Activated T-cell treated with anti-CD3 and anti-CD28 coated beads, Interleukin-2, amount 50 U/mL, for 72 hours (primary cell): ENCODE data around the gene SLC26A11. TPM values are rescaled to one million over a fixed set of nuclear protein-coding genes. Genes with fewer than 3 reads are reported as not detected.
A peak's percentile ranks its signal among the peaks of the same experiment; 100 is the strongest.

Experiments
- ATAC-seq, 2 donors: fragments of 150-1000 bp; cut with Tn5 transposase; replicated peaks in 1 of 2; 2 replicates each; pipeline ENCODE4 v1.10.0; 2021; ENCODE audit warnings: moderate library complexity in 2 of 2, mild to moderate bottlenecking in 1 of 2
- DNase-seq, 2 donors: peaks; one replicate each; pipeline ENCODE4 v3.0.0; 2021 to 2022; ENCODE audit warnings: mixed read lengths in 1 of 2
- H3K27ac Mint-ChIP-seq: one replicate; pipeline ENCODE4 v1.8.0; 2022; ENCODE audit warnings: mild to moderate bottlenecking, moderate library complexity, mixed read lengths
- H3K27me3 Mint-ChIP-seq: one replicate; pipeline ENCODE4 v1.8.0; 2022; ENCODE audit warnings: low read depth, mixed read lengths
- H3K36me3 Mint-ChIP-seq, 2 donors: one replicate each; pipeline ENCODE4 v1.8.0; 2022; ENCODE audit warnings: mixed read lengths in 2 of 2, mild to moderate bottlenecking in 1 of 2; ENCODE audit not compliant: insufficient read depth in 2 of 2
- H3K4me1 Mint-ChIP-seq: one replicate; pipeline ENCODE4 v1.8.0; 2022; ENCODE audit warnings: low read depth, mixed read lengths
- H3K4me3 Mint-ChIP-seq, 2 donors: one replicate each; pipeline ENCODE4 v1.8.0; 2022; ENCODE audit warnings: mild to moderate bottlenecking in 2 of 2, mixed read lengths in 2 of 2, moderate library complexity in 2 of 2
- H3K9me3 Mint-ChIP-seq, 2 donors: one replicate each; pipeline ENCODE4 v1.8.0; 2022; ENCODE audit warnings: mixed read lengths in 2 of 2
- total RNA-seq, 2 donors: library from RNA; stranded (reverse); gene quantifications; one replicate each; pipeline ENCODE4 v1.2.3, GENCODE V29; 2022

Gene SLC26A11
- total RNA-seq, 2 donors from 2014 or later: 25.9 to 28.8 TPM

GRCh38 chr17:80245566-80246265, 25.5 kb downstream of the SLC26A11 start:
- ATAC-seq (no peak), DNase-seq (no peak)
- Mint-ChIP-seq H3K27me3 (no peaks in the 10 kb centered on the region), H3K27ac (no peak overlapping the region), H3K9me3 (no peaks in the 10 kb centered on the region), H3K4me3 (no peak overlapping the region), H3K36me3 (peaks cover 0 to 1% of the 10 kb centered on the region in 2 donors), H3K4me1 (no peaks in the 10 kb centered on the region)

- DNase-seq (no peak), ATAC-seq (no peak)
- no peaks in the 10 kb centered on the region for H3K4me1 Mint-ChIP-seq
- no peak overlapping the region for H3K4me3 Mint-ChIP-seq
- no peaks in the 10 kb centered on the region for H3K27me3 Mint-ChIP-seq
- H3K36me3 Mint-ChIP-seq: peaks cover 0 to 1% of the 10 kb centered on the region in 2 donors
- no peaks in the 10 kb centered on the region for H3K9me3 Mint-ChIP-seq
- H3K27ac Mint-ChIP-seq: no peak overlapping the region
Measured at GRCh38 chr17:80246266-80246681, 26.0 kb downstream of the SLC26A11 start.

- Mint-ChIP-seq H3K27me3 (no peaks in the 10 kb centered on the region), H3K9me3 (no peaks in the 10 kb centered on the region), H3K27ac (no peak overlapping the region), H3K4me1 (no peaks in the 10 kb centered on the region), H3K36me3 (peaks cover 0 to 1% of the 10 kb centered on the region in 2 donors), H3K4me3 (no peak overlapping the region)
- DNase-seq: no peak
- ATAC-seq: no peak
Measured at GRCh38 chr17:80246726-80247125, 26.5 kb downstream of the SLC26A11 start.

GRCh38 chr17:80247561-80247960, 27.3 kb downstream of the SLC26A11 start:
- DNase-seq (no peak), ATAC-seq (no peak)
- Mint-ChIP-seq H3K36me3 (peaks cover 0 to 1% of the 10 kb centered on the region in 2 donors), H3K4me3 (no peak overlapping the region), H3K27ac (no peak overlapping the region), H3K4me1 (peaks cover 4% of the 10 kb centered on the region), H3K27me3 (no peaks in the 10 kb centered on the region), H3K9me3 (no peaks in the 10 kb centered on the region)

- no peak for DNase-seq
- Mint-ChIP-seq H3K27ac (no peak overlapping the region), H3K4me1 (peaks cover 11% of the 10 kb centered on the region), H3K27me3 (no peaks in the 10 kb centered on the region), H3K9me3 (no peaks in the 10 kb centered on the region), H3K36me3 (peaks cover 0 to 1% of the 10 kb centered on the region in 2 donors), H3K4me3 (no peak overlapping the region)
- no peak for ATAC-seq
Measured at GRCh38 chr17:80248001-80248893, 28.0 kb downstream of the SLC26A11 start.

GRCh38 chr17:80248894-80249710, 28.9 kb downstream of the SLC26A11 start:
- H3K27me3 Mint-ChIP-seq: no peaks in the 10 kb centered on the region
- H3K4me3 Mint-ChIP-seq: no peak overlapping the region
- no peak for DNase-seq
- peaks cover 1% of the 10 kb centered on the region in 2 donors for H3K36me3 Mint-ChIP-seq
- H3K4me1 Mint-ChIP-seq: peaks cover 19% of the 10 kb centered on the region
- no peak for ATAC-seq
- no peaks in the 10 kb centered on the region for H3K9me3 Mint-ChIP-seq
- no peak overlapping the region for H3K27ac Mint-ChIP-seq

DNA sequence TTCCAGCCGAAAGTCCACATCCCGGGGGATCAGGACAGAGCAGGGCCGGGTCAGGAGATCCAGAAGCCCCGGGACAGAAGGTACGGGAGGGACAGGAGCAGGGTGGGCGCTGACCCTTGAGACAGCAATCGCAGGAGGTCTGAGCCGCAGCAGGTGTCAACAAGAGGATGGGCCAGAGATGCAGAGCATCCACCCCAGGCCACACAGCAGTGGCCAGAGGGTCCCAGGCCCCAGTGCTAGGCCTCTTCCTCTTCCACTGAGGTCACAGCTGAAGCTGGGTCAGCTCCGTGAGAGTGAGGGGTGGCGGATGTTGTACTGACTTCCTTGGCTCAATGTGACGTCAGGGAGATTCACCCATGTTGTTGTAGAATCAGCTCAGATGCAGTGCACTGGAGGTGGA, 31.7 kb downstream of the SLC26A11 start:
- no peak for ATAC-seq
- H3K4me1 Mint-ChIP-seq: peaks cover 48% of the 10 kb centered on the region
- no peak overlapping the region for H3K27ac Mint-ChIP-seq
- no peak overlapping the region for H3K4me3 Mint-ChIP-seq
- no peaks in the 10 kb centered on the region for H3K9me3 Mint-ChIP-seq
- no peaks in the 10 kb centered on the region for H3K27me3 Mint-ChIP-seq
- H3K36me3 Mint-ChIP-seq: peaks cover under 1 to 6% of the 10 kb centered on the region in 2 donors
- DNase-seq: no peak

GRCh38 chr17:80252871-80253270, 32.6 kb downstream of the SLC26A11 start:
- ATAC-seq (peak; percentile 73 to 82), DNase-seq (peak; percentile 90 to 94)
- Mint-ChIP-seq H3K4me3 (peak overlapping the region; percentile 47 to 48), H3K27ac (peak overlapping the region; percentile 99), H3K27me3 (no peaks in the 10 kb centered on the region), H3K9me3 (no peaks in the 10 kb centered on the region), H3K4me1 (peaks cover 57% of the 10 kb centered on the region), H3K36me3 (peaks cover 0 to 6% of the 10 kb centered on the region in 2 donors)

GRCh38 chr17:80253631-80254395, 33.6 kb downstream of the SLC26A11 start:
- ATAC-seq (no peak), DNase-seq (no peak)
- Mint-ChIP-seq H3K36me3 (peaks cover under 1 to 6% of the 10 kb centered on the region in 2 donors), H3K4me1 (peaks cover 67% of the 10 kb centered on the region), H3K27me3 (no peaks in the 10 kb centered on the region), H3K4me3 (peak overlapping the region; percentile 78 to 84), H3K27ac (peak overlapping the region; percentile 99), H3K9me3 (no peaks in the 10 kb centered on the region)

- DNase-seq: peak; percentile 81
- Mint-ChIP-seq H3K36me3 (peaks cover 2 to 6% of the 10 kb centered on the region in 2 donors), H3K9me3 (no peaks in the 10 kb centered on the region), H3K27ac (peak overlapping the region; percentile 99), H3K27me3 (no peaks in the 10 kb centered on the region), H3K4me3 (peak overlapping the region; percentile 78 to 84), H3K4me1 (peaks cover 75% of the 10 kb centered on the region)
- ATAC-seq: peak; percentile 71
Measured at GRCh38 chr17:80254396-80255251, 34.4 kb downstream of the SLC26A11 start.

DNA sequence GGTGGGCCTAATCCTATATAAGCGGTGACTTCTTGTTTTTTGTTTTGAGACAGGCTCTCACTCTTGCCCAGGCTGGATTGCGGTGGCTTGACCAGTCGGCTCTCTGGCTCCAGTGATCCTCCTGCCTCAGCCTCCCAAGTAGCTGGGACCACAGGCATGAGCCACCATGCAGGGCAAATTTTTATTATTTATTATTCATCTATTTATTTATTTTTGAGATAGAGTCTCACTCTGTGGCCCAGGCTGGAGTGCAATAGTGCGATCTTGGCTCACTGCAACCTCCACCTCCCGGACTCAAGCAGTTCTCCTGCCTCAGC, 35.8 kb downstream of the SLC26A11 start:
- Mint-ChIP-seq H3K9me3 (no peaks in the 10 kb centered on the region), H3K4me1 (peaks cover 78% of the 10 kb centered on the region), H3K36me3 (peaks cover 2 to 8% of the 10 kb centered on the region in 2 donors), H3K4me3 (peak overlapping the region; percentile 8 to 84), H3K27me3 (no peaks in the 10 kb centered on the region), H3K27ac (peak overlapping the region; percentile 99)
- DNase-seq: no peak
- ATAC-seq: no peak
